Measurements from ENCODE around the gene SEC14L5.

SEC14L5 gene

GRCh38 chr16:4936181-4936990 lies 21.7 kb upstream of the SEC14L5 start:
- H3K4me3 ChIP-seq (ENCODE audit: low read length) = peak overlapping the region; percentile 95
- TF ChIP-seq CTCF (IDR thresholded peaks at IDR 0.05; ENCODE audit: insufficient read depth, low read depth, low read length, missing control alignments) = peak; percentile 8

GRCh38 chr16:4936991-4937781 lies 20.9 kb upstream of the SEC14L5 start, which contains the start of gene PPL:
PPL (minus strand) TSS chr16:4937148; CDS start chr16:4937045, 103 bp downstream.
- H3K4me3 ChIP-seq (ENCODE audit: low read length) = peak within 1 kb of the TSS; percentile 95
- peak; percentile 73 for DNase-seq (ENCODE audit: low read depth)
- no peak for TF ChIP-seq CTCF (IDR thresholded peaks at IDR 0.05; ENCODE audit: insufficient read depth, low read depth, low read length, missing control alignments)

More at GRCh38 chr16:4936181-4936990, 21.7 kb upstream of the SEC14L5 start:
- no peak for DNase-seq (ENCODE audit: low read depth)

GRCh38 chr16:4937782-4938682 lies 20.1 kb upstream of the SEC14L5 start:
- DNase-seq (ENCODE audit: low read depth) = peak; percentile 57
- no peak for TF ChIP-seq CTCF (IDR thresholded peaks at IDR 0.05; ENCODE audit: insufficient read depth, low read depth, low read length, missing control alignments)
- no peak overlapping the region for H3K4me3 ChIP-seq (ENCODE audit: low read length)

- TF ChIP-seq CTCF (IDR thresholded peaks at IDR 0.05; ENCODE audit: insufficient read depth, low read depth, low read length, missing control alignments) = no peak
- no peak overlapping the region for H3K4me3 ChIP-seq (ENCODE audit: low read length)
- DNase-seq (ENCODE audit: low read depth) = no peak
Measured at GRCh38 chr16:4938683-4939030, 19.5 kb upstream of the SEC14L5 start.

GRCh38 chr16:4940719-4941118 lies 17.4 kb upstream of the SEC14L5 start:
- H3K4me3 ChIP-seq (ENCODE audit: low read length) = no peak overlapping the region
- no peak for TF ChIP-seq CTCF (IDR thresholded peaks at IDR 0.05; ENCODE audit: insufficient read depth, low read depth, low read length, missing control alignments)
- DNase-seq (ENCODE audit: low read depth) = no peak

GRCh38 chr16:4942481-4942880 lies 15.6 kb upstream of the SEC14L5 start:
- DNase-seq (ENCODE audit: low read depth) = no peak
- no peak for TF ChIP-seq CTCF (IDR thresholded peaks at IDR 0.05; ENCODE audit: insufficient read depth, low read depth, low read length, missing control alignments)
- no peak overlapping the region for H3K4me3 ChIP-seq (ENCODE audit: low read length)
